HS-5 (cell line): Measurements from ENCODE around the gene MINDY4.

Experiments
- DNase-seq: peaks from one replicate; pipeline ENCODE4 v3.0.0-alpha.2; 2012; ENCODE audit warnings: low read depth

Gene MINDY4

DNA sequence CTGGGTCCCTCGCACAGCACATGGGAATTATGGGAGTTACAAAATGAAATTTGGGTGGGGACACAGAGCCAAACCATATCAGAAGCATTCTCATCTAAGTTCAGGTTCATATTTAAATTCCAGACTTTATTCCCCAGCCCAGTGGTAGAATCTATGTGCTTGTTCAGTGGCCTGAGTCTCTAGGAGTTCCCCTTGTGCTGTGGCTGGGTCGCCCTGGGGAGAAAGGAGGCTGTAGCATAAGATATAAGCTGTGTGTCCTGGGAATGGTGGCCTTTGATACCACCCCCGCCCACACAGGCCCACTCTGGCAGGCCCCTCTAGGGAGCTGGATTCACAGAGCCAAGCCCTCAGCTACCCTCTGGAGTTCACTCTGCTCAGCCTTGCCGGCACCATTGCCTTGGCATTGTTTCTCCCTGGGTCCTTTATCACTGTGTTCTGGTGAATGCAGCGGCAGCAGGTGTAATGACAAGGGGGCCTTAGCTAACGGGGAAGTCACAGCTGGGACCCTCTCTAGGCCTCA lies 64.2 kb downstream of the MINDY4 start:
- DNase-seq = no peak

DNA sequence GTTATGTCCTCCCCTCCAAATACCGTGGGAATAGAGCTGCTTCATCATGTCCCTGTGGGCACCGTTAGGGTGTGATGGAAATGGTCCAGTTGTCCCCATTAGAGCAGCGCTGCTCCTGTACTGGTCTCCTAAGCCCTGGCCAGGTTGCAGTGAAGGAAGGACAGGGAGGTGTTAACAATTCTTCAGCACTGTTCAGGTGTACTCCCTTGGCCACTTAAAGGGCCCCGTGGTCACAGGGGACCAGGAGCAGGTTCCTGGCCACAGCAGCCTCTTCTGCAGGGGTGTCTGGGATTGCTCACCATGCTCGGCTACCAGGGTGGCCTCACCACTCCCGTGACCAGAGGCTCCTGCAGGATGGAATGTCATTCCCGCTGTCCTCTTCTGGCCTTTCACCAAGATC lies 65.8 kb downstream of the MINDY4 start:
- DNase-seq = no peak

DNA sequence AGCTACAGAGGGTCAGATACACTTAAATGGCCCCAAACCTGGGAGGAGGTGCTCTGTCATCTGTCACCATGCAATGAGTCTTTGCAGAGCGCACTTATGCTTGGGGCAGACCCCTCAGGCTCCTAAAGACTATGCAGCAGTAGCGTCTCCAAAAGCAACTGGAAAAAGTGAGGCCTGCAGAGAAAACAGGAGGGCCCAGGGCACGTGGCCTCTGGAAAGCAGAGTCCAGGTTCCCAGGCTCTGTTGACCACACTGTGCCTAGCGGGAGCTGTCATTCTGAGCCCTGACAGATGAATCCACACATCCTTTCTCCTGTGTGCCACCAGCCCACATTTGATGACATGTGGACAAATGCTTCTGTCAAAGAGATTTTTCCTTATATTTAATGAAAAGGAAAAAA lies 66.4 kb downstream of the MINDY4 start:
- DNase-seq = no peak

- no peak for DNase-seq
Observed at GRCh38 chr7:30838008-30838407, 66.8 kb downstream of the MINDY4 start.

DNA sequence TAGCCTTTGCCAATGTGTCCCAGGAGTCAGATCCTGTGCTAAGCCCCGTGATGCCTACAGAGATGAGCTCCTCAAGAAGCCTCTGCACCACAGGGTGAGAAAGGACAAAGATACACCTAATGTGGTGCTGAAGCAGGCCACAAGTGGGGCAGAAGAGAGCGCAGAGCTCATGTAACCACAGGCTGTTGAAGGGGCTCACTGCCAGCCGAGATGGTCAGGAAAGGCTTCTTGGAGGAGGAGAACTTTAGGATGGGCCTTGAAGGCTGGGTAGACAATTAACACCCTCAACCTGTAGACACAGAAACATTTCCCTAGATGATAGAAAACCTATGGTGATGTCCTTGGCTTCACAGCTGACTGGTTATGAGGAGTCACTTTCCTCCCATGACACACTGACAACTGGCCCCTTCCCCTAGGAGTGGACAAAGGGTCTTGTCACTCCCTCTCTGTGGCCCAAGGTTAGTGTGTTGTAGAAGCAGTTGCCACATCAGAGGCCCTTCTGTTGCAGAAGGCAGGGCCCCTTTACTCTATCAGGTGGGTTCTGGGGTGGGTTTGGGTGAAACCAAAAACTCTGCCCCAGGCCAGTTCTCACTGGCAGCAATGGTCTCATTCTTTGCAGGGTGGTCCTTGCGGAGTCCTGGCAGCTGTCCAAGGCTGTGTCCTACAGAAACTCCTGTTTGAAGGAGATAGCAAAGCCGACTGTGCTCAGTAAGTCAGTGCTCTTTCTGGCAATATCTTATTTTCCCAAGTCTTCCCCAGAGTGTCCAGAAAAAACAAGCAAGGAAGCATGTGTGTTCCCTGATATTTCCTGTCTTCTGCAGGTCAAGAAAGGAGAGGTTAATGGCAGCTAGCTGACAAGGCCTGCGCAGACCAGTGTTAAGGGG lies 69.2 kb downstream of the MINDY4 start:
- no peak for DNase-seq

GRCh38 chr7:30841025-30841735 lies 70.0 kb downstream of the MINDY4 start:
- no peak for DNase-seq

GRCh38 chr7:30841801-30842541 lies 70.8 kb downstream of the MINDY4 start:
- DNase-seq = no peak

DNA sequence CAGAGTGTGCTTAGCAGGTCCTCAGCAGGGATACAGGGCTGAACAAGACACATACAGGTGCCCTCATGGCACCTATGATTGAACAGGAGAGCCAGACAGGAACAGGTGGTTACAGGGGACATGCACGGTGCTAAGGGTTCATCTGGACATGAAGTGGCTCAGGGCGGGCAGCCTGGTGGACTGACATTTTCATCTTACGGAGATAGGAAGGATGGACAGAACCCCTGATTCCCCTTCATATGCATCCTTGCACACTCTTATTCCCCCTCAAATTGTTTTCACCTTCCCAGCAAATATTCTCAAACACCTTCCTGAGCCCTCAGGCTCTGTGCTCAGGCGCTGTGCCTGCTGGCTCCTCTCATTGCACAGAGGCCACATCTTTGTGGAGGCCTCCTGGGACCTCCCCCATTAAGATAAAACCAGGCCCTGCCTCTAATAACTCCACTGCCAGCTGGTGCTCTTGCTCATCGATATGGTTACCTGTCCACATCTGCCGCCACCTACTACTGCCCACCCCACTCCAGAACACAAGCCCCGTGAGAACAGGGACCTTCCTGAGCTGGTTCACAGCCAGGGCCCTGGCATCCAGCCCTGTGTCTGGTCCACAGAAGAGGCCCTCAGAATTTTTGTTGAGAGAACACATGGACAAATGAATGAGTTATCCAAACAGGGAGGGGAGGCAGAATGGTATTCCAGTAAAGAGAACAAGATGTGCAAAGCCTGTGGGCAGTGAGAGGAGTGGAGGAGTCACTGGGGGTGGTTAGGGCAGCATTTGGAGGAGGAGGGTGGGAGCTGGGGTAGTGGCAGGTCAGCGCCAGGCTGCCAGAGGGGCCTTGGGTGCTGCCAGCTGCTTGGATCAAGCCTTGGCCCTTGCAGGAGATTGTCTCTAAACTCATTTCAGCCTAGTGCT lies 71.6 kb downstream of the MINDY4 start:
- no peak for DNase-seq

DNA sequence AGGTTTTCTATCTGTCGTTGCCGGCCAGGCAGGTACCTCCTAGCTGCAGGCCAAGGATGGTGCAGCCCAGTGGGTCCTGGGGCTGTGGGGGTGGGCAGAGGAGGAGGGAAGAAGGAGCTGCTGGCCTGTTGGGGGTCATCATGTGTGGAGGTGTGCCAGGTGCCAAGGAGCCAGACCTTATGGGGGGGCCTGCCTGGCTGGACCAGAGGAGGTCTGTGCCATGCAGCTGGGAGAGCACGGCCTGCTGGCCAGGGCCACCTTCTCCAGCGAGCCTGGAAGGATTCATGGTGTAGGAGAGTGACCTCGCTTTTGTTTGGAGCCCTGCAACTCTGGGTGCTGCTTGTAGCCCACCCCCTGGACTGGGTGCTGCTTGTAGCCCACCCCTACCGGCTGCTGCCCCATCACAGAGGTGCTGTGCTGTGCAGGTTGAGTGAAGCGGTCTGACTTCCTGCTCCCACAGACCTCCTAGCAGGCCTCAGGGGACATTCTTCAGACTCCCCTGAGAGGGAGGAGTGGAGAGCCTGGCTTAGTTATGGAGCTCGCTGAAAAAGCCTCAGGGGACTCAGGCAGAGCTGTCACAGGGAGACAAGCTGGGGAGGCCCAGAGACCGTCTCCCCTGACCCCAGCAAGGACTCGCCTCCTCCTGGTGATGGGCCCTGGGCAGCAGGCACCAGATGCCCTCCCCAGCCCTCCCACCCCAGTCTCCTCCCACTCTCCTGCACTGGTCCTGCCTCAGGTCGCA lies 72.7 kb downstream of the MINDY4 start:
- no peak for DNase-seq

DNA sequence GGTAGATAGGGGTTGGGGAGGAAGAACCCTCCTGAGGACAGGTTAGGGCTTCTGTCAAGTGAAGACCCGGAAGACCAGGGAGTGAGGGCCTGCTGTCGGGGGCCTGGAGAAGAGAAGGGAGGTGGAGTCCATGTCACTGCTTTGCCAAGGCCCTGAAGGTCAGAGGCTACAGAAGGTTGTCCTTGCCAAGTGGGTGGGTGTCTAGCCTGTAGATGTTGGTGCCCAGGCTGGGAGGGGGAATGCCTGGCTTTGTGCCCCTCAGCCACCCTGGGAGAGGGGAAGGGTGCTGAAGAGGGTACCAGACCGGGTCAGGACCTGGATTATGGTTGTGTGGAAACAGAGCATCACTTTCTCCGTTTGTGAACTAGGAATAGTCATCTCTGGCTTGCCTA lies 73.3 kb downstream of the MINDY4 start:
- no peak for DNase-seq

DNA sequence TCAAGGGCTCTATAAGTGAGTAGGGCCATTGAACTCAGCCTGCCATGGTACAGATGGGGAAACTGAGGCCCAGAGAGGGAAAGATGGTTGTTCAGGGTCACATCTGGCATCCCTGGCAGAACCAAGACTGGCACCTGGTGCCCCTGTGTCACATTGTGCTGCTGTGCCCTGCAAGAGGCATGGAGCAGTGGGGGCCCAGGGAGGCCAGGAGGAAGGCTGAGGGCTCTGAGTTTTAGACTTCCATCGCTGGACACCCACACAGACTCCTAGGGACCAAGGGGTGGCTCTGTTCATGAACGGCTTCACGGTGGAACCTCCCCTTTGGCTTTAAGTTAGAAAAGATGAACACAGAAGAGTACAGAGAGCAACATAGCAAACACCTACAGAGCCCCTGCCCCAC lies 73.7 kb downstream of the MINDY4 start:
- DNase-seq = no peak

GRCh38 chr7:30845426-30846135 lies 74.4 kb downstream of the MINDY4 start:
- peak; percentile 4 for DNase-seq

DNA sequence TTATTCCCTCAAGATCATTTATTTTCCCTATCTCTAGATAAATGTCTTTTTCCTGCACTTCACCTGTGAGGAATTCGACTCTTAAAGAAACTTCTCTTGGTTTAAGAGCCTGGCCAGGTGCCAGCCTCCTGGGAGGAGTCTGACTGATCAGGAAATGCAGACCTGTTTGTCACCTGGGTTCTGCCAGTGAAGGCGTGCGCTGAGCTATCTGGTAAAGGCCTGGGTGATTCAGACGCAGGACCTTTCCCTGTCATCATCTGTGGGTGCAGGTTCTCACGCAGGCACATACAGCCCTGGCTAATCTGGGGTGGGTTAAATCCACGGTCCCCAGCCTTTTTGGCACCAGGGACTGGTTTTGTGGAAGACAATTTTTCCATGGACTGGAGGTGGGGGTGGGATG lies 75.2 kb downstream of the MINDY4 start:
- DNase-seq = no peak

DNA sequence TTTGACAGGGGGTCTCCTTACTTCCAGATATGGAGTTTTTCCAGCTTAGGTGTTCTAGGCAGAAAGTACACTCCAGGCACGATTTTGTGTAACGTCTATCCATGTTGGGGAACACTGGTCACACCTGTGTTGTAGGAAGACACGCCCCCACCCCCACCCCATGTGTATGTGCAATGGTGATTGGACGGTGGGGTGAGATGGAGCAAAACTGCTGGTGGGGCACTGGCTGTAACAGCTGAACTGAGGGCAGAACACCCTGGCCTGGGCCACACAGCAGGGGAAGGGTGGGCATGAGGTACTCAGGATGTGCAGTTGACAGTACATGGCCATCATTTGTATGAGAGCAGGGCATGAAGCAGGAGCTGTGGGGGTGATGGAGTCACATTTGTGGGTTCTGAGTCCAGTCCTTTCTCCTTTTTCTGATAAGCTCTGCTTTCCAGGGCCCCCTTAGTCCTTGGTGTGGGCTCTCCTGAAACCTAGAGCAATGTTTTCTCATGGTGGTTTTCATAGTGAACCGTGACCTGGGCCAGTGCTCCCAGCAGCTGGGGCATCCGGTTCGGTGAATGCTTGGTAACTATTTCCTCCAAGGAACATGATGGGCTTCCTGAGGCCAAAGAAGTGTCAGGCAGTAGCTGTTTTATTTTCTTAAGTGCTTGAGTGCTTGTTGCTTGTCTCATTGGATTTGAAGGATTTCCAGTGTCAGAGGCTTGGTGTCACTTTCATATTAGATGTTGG lies 77.1 kb downstream of the MINDY4 start:
- no peak for DNase-seq

DNA sequence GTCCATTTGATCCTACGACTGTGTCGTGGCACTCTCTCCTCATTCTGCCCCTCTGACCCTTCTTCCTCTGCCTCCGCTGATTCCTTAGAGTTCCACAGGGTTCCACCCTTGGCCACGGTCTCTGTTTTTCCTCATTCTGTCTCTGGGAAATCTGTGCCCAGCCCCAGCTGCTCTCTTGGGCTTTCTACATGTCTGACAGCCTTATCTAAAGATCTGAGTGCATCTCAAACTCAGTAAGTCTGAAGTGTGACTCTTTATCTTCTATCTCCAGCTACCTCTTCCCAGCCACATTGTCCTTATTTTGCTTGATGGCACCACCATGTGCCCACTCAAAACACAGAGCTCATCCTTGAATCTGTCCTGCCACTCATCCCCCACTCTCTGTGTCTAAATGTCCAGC lies 78.3 kb downstream of the MINDY4 start:
- no peak for DNase-seq

DNA sequence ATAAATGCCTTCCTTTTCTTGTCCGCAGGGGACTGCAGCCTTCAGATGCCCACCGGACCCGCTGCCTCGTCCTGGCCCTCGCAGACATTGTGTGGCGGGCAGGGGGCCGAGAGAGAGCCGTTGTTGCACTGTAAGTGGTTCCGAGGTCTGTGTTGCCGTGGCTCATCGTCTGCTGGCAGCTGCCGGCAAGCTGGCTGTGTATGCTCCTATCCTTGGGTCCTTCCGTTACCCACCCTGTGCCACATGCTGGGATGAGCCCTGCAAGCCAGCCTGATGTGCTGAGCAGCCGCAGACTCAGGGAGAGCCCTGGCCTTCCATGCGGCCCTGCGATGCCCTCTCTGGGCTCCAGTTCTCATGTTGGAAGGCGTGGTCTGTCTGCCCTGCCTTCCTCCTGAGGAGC lies 79.2 kb downstream of the MINDY4 start:
- DNase-seq = no peak

DNA sequence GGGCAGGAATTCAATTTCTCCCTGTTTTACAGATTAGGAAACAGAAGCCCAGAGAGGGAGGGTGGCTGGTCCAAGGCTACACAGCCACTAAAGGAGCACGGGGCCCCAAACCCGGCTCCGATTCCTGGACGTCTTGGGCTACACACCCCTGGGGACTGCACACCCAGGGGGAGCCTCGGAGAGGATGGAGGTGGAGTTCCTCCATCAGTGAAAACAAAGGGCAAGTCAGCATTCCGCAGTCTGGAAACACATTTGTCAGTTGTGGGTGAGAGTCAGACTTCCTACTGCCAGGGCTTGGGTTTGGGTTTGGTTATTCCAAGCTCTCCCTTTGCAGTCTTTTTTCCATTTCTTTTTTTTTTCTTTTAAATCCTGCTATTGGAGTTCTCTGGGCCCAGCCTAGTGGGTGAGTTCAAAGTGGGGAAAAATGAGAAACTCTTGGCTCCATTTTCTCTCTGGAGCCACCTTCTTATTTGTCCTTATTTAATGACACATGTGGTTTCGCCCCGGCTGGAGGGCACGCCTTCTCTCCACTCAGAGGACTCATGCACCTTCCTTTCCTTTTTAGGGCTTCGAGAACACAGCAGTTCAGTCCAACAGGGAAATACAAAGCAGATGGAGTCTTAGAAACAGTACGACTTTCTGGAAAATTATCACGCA lies 80.6 kb downstream of the MINDY4 start:
- no peak for DNase-seq

DNA sequence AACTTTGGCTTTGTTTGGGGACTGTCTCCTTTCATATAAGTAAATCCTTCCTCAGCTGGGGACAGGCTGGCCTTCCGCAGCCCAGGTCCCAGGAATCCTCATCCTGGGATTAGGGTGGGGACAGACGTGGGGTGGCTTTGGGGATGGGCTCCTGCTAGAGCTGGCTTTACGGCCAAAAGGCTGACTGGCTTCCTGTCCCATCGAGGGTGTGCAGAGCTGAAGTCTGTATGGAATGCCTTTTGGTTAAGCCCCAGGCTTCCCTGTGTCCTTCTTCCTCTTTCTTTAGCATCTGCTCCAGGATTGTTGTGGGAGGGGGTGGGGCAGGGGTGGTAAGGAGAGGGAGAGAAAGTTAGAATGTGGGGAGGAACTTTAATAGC lies 81.1 kb downstream of the MINDY4 start:
- no peak for DNase-seq

DNA sequence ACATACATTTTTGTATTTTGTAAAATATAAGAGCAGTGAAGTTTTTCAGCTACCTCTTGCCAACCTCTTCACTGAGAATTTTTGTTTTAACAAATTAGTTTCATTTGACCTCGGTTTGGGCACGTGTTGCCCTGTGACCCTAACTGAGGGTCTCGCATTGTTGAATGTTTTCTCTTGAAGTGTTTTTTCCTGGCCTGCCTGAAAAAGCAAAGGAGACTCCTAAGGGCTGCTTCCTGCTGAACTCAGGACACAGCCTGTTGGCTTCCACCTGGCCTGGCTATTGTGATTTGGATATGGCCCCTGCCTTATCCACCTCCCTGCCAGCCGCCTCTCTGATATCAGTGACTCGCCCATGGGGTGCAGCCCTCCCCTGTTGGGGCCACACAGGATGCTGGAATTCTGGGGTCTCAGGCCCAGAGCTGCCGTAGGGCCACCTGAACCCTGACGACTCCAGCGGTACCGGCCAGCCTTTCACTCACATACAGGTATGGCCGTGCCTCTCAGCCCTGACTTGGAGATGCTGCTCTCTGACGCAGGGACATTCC lies 81.6 kb downstream of the MINDY4 start:
- DNase-seq = no peak
